Measurements from ENCODE around the gene CXorf65.

The CXorf65 gene

DNA sequence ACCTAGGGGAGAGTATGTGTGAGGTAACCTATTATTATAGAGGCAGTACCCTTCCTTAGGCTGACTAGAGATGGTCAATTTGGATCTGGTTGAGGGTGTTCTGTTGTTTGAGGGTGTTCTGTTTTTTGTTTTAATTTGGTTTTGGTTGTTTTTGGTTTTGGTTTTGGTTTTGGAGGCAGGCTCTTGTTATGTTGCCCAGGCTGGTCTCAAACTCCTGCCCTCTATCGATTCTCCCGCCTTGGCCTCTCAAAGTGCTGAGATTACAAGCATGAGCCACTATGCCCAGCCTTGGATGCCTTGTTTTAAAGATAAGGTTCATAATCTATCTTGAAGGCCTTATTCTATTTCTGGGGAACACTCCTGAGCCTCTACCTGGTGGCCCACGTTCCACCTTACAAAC lies 912 bp downstream of the CXorf65 start:
- peak; percentile 43 for DNase-seq

DNA sequence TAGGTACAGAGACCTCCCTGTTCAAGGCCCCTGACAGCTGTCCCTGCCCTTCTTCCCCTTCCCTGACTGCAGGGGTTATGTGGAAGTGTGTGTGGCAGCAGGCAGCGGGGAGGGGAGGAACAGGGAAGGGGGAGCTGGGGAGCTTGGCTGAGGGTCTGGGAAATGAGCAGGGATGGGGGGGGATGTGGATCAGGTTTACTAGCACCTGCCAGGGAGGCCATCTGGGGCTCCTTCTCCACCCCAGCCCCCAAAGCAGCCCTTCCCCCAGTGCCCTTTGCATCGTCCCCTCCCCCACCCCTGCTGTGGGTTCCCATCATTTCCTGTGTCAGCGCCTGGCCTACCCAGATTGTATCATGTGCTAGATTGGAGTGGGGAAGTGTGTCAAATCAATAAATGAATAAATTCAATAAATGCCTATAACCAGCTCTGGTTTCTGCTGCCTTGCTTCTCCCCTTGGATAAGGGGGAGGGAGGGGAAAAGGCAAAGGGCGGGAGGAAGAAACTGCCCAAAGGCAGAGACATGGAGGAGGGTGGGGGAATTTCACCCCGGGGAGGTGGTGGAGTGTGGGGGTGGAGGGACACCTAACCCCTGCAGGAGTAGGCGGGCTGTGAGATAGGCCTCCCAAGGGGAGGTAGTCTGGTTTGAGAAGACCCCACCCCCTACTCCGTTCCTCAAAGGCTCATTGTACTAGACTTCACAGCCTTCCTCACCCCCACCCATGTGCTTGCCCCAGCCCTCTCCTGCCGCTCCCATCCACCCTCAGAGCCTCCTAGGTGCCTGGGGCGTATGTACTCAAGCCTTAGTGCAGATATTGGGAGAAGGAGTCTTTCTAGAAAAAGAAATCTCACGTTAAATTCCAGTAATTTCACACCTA lies 3.2 kb downstream of the CXorf65 start:
- peak; percentile 72 for DNase-seq

DNA sequence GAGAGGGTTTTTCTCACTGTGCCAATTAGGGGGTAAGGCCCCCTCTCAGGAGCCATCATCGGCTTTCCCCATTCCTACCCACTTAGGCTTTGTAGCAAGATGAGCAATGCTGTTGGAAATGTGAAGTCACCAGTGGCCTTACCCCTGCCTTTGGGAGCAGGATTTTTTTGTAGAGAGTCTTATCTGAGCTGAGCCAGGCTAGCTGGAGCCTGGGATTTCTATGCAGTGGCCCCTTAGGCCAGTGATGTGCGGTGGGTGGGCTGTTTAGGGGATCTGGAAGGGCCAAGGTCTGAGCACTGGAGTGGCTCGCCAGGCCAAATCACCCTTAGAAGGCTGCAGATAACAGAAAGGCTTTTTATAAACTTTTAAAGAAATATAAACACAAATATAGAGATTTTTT lies 4.2 kb downstream of the CXorf65 start:
- no peak for DNase-seq

DNA sequence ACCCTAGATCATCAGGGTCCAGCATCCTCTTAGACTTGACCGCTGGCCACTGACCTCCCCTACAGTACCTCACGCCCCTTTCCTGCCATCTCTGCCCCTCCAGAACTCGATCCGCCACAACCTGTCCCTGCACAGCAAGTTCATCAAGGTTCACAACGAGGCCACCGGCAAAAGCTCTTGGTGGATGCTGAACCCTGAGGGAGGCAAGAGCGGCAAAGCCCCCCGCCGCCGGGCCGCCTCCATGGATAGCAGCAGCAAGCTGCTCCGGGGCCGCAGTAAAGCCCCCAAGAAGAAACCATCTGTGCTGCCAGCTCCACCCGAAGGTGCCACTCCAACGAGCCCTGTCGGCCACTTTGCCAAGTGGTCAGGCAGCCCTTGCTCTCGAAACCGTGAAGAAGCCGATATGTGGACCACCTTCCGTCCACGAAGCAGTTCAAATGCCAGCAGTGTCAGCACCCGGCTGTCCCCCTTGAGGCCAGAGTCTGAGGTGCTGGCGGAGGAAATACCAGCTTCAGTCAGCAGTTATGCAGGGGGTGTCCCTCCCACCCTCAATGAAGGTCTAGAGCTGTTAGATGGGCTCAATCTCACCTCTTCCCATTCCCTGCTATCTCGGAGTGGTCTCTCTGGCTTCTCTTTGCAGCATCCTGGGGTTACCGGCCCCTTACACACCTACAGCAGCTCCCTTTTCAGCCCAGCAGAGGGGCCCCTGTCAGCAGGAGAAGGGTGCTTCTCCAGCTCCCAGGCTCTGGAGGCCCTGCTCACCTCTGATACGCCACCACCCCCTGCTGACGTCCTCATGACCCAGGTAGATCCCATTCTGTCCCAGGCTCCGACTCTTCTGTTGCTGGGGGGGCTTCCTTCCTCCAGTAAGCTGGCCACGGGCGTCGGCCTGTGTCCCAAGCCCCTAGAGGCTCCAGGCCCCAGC lies 5.7 kb downstream of the CXorf65 start:
- no peak for DNase-seq

DNA sequence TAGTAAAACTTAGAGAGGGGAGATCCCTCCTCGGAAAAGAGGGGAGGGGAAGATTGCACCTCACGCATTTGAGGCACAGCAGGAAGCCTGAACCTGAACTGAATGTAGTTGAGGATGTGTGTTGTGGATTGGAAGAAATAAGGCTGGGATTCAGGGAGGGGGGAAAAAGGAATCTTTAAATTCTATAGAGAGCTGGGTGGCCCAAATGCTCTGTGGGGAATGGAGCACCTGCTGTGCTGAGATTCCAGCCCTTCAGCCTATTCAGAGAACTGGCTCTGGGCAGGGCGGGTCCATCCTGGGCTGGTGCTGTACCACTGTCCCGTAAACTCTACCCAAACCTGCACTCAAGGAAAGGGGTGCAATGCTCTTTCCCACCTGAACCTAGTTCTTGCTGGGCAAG lies 6.8 kb downstream of the CXorf65 start:
- DNase-seq: no peak

DNA sequence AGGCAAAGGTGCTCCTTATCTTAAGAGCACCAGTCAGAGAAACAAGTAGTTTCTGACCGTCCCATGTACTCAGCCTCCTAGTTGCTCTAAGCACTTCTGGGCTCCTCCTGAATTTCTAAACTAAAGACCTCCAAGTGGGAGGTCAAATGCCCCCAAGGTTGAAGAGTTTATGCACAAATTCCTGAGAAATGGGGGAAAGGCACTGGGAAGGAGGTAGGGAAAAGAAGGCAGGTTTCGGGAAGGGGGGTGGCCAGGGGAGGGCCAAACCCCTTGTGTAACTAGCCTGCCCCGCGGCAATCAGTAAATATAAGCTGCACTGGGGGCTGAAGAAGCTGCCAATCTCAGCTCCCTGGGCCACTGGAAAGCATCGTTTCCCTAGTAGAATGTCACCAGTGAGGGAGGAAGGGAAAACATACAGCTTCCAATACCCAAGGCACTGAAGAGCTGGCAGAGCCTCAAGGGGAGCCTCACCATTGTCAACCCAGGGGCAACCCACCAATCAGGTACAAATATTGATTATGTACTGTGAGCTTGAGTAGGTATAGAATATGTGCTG lies 7.5 kb downstream of the CXorf65 start:
- no peak for DNase-seq

DNA sequence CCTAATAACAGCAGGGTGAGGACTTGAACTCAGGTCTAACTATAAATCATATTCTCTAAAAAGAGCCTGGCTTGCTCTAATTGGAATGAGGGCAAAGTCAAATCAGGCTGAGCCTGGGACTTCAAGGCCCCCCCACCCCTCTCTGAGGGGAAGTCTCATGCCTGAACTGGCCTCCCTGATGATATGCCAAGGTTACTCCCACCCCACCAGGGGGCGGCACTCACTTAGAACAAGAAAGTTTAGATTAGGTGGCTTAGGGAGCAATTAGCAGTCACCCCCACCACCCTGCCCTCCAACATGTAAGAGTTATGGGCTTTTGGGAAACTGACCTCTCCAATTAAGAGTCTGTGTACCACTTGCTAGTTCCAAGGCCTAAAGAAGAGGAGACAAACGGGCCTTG lies 8.2 kb downstream of the CXorf65 start:
- peak; percentile 82 for DNase-seq

DNA sequence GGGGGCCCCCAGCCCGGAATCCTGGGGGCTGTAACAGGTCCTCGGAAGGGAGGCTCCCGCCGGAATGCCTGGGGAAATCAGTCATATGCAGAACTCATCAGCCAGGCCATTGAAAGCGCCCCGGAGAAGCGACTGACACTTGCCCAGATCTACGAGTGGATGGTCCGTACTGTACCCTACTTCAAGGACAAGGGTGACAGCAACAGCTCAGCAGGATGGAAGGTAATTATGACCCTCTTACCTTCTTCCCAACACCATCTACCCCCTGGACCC lies 9.8 kb downstream of the CXorf65 start:
- DNase-seq: no peak

DNA sequence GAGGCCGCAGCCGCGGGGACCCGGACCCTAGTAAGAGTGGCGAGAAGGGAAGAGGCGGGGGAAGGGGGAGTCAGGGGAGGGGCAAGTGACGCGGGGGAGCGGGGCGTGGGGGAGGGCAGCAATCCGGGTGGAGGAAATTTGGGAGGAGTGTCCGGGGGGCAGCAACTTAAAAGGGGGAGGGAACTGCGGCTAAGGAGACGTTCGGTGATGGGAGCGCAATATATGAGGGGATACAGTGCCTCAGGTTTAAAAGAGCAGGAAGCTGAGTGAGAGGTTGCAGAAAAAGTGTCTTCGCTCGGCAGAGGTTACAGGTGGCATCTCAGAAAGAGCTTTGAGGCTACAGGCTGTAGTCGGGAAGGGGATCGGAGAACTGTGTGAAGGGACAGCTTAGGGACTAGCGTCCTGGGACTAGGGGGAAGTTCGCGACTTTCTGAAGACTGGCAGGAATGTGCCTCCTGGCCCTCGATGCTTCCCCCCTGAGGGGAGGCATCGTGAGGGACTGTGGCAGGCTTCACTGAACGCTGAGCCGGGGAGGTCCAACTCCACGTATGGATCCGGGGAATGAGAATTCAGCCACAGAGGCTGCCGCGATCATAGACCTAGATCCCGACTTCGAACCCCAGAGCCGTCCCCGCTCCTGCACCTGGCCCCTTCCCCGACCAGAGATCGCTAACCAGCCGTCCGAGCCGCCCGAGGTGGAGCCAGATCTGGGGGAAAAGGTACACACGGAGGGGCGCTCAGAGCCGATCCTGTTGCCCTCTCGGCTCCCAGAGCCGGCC lies 10.4 kb downstream of the CXorf65 start:
- peak; percentile 79 for DNase-seq

DNA sequence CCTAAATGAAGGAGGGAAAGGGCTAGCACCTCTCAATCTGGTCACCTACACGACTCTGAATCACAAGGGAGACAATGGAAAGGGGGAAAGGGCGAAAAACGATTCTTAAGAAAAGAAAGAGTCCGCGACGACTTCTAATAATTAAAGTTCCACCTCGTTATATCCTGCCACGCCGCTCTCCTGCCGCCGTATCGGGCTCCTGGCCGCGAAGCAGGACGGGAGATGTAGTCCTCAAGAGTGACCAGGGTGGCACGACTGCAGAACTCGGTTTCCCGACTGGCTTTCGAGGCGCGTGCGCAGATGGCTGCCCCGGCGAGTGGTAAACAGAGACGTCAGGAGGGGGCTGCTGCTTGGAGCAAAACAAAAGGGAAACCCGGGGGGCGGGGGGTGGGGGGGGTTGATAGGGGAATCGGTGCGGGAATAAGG lies 11.0 kb downstream of the CXorf65 start, which contains the start of gene FOXO4:
Gene FOXO4 (plus strand): TSS at position 297 of the 426 bp plus-strand sequence. CDS start 678 bp downstream, outside the sequence.
- peak; percentile 93 for DNase-seq

DNA sequence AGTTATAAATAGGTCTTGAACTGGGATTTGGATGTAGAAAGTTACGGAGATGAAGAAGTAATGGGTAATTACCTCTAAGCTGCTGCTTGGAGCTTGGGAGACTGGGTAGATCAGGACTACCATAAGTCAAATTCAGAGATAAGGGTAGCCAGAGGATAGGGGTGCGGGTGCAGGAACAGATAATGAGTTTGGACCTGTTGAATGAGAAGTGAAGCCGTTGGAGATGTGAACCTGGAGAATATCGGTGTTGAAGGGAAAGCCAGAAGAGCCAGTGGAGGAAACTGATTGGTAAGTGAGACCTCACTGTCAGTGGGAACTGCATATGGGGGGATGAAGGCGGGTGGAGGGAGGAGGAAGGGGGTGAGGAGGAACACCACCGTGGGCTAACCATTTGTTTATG lies 11.5 kb downstream of the CXorf65 start:
- DNase-seq: no peak

DNA sequence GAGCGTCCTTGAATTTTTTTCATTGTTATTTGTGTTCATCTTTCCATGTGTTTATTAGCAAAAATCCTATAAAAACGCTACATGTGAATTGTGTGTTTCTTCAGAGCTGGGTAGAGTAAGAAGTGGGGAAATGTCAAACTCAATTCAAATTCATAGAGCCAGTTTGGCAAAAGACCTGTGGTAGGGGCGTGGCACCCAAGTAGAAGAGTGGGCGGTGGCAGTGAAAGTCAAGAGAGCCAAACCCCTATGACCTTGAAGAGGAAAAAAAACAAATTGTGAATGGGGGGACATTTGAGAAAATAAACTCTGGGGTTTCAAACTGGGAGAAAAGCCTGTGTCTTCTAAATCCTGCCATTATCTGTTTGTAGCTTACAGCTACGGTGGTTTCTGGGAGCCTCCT lies 15.3 kb downstream of the CXorf65 start:
- no peak for DNase-seq

DNA sequence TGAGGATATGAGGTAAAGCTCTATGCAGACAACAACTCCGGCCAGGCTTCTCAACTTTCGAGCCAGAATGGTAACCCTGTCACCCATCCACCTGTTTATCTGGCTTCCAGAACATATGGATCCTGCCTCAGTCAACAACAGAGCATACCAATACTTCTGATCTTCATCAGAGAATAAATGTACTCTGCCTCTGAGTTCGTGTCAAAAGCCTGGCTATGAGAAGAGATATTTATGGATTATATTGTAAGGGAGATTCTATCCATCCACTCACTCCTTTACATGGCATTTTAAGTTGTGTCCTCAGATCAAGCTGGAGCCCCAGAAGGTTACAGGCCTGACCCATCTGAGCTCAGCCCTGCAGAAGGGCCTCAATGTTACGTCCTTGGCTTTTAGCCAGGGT lies 20.6 kb downstream of the CXorf65 start:
- DNase-seq: no peak

DNA sequence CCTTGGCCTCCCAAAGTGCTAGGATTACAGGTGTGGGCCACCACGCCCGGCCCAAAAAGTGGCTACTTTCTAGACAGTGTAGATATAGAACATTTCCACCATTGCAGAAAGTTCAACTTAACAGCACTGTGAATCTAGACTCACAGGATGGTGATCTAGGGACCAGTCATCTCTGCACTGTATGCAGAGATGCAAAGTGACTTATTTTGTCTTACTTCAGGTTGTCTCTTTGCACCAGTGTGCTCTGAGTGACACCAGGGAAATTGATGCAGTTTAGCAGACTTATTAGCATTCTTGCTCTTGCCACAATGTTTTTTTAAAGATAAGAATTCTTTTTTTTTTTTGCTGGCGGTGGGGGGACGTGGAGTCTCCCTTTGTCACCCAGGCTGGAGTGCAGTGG lies 23.7 kb downstream of the CXorf65 start:
- no peak for DNase-seq

DNA sequence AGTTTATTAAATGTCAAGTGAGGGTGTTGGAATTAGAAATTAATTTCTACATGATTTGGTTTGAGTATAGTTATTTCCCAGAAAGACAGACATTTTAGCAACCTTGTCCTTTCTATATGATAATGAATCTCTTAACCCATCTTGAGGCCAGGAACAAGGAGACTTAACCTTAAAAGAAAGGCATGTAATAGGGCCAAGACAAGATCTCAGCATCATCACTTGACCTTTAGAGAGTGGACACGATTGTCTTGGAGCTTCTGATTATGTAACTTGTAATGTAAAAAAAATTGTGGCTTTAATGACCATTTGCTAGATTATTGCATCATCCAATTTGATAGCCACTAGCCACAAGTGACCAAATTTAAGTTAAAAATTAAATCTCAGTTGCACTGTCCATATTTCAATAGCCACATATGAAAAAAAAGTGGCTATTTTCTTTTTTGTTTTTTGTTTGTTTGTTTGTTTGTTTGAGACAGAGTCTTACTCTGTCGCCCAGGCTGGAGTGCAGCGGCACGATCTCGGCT lies 24.4 kb downstream of the CXorf65 start:
- no peak for DNase-seq

DNA sequence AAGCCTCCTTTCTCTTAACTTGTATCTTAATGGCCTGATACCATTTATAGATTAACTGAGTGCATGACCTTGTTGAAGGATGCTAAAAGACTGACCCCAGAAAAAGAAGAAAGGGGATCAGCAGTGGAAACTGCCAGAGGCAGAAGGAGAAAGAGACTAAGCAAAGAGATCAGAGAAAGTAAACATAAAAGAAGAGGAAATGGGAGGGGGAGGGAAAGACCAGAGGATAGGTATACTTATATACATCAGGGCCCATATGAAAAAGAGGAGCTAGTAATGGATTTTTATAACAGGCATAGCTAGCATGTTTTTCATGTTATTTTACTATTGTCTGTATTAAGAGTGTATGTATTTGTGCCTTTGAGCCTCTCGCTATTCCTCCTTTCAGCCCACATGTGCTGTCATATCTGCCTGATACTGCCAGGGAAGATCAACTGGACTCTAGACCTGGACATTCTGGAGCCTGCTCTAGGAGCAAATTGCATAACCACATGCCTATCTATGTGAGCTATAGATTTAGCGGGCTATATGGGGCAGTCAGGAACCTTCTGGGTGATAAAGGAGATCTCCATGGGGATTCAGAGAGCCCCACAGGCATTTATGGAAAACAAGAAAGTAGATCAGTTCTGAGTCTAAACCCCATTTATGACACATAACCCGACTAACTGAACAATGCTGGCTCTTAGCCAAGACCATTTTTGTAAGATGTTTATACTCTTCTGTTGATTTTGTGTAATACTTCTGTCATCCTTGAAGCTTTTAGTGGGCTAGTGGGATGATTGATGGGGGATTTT lies 25.0 kb downstream of the CXorf65 start:
- no peak for DNase-seq

DNA sequence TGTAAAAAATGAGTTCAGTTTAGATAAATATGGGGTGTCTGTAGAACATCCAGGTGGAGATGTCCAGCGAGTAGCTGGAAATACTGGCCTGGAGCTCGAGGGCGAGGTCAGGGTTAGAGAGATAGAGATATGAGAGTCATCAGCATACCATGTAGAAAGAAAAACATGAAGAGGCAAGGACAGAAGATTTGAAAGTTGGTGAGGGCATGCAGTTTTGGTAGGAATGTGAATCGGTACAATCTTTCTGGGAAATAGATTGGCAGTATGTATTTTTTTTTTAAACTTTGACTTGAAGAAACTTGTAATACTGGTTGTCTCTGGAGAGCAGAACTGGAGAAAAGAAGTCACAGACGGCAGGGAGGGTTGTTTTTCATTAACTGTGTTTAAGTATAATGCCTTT lies 36.0 kb downstream of the CXorf65 start:
- DNase-seq: no peak

DNA sequence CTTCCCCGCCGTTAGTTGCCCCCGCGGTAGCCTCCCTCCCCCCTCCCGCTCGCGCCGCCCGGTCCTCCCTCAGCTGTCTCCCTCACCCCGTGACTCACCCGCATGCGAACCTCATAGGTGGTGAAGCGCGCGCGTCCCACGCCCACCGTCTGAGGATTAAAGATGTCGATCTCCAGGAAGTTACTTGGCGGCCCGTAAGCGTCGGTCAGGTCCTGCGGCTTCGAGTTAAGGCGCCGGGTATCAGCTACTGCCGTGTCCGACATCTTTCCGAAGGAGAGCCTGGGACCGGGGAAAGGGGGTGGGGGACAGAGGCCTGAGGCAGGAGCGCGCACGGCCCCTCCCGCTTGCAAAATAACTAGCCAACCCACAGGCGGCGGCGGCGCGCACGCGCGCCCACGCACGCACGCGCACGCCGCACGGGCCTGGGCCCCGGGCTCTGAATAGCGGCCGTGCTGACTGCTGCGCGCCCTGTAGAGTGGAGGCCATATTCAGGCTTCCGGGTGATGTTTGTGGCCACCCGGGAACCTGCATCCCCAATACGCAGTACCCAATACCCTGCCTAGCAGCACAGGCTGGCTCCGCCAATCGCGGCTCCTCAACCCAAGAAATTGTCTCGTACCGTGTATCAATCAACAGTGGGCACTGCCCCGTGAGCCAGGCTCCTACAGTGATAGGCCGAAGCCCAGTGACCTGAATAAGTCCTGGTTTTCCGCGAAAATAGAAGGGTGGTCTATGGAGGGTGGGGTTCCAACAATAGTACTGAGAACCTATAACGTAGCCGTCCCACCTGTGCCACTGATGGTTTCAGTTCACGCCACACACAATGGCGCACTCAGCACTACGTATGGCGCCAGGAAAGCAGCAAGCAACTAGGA lies 38.3 kb downstream of the CXorf65 start, which contains the start of gene SNX12:
Gene SNX12 (minus strand): TSS at position 291 of the 875 bp plus-strand sequence. CDS start 28 bp downstream, at position 263.
- peak; percentile 94 for DNase-seq

DNA sequence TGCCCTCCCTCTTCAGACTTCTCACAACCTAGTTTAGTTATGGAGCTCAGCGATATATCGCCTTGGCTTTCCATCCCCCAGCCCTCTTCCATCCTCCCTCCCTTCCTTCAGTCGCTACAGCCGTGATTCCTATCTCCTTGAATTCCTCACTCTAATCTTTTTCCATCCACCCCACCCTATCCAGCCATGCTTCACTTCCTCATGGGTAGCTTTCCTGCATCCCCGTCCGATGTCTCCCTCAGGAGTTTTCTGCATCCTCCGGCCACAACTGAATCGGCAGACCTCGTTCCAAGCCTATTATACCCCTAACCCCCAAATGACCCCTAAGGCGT lies 38.9 kb downstream of the CXorf65 start:
- DNase-seq: no peak

DNA sequence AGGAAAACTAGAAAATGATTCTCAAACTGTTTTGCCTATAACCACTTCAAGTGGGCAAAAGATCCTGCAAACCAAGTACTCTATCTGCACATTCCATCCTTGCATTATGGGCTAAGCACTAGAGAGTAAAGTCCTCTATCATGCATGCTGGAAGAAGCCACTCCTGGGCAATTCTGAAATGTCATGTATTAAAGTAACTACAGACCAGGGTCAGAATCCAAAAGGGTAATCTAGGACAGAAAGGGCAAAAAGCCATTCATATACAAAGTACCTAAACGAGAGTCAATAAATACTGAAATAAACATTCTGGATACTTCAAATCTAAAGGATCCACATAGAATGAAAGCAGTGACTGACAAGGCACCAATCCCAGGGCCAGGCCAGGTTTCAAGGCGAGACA lies 39.5 kb downstream of the CXorf65 start:
- DNase-seq: no peak

DNA sequence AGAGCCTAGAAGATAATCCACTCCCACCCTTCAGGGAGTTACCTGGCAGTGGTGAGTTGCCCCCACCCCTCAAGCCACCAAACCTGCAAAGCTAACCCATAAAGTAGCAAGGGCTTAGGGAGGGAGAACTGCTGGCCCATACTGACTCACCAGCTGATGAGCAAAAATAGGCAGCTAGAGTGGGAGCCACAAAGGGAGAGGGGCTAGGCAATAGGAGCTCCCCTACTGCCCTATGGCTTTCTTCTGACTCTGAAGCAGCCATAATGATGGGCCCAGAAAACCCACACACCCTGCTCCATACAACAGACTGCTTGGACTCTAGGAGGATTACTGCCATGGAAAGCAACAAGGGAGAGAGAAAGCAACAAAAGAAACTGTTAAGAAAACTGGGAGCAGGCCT lies 46.4 kb downstream of the CXorf65 start:
- no peak for DNase-seq
